K562 (cell line): ENCODE data around the gene ST8SIA4. TPM values are rescaled to one million over a fixed set of nuclear protein-coding genes. Genes with fewer than 3 reads are reported as not detected.

Experiments
- ATAC-seq: fragments of 200-7000 bp; cut with Tn5 transposase; 3 replicates; pipeline ENCODE4 v1.9.1; 2020; ENCODE audit warnings: moderate library complexity
- BruUV-seq: library from RNA; stranded (reverse); fragments of 400-500 nt; replicated peaks from 2 replicates; lab custom pipeline; 2021; lab: Mats Ljungman, UMichigan
- CTCF ChIA-PET: fragments of 300-600 bp; formaldehyde crosslinking; extraction: SDS; loops from one replicate; lab custom pipeline; 2021; ENCODE audit warnings: low intra/inter-chr PET ratio; lab: Yijun Ruan, JAX
- POLR2A ChIA-PET: fragments of 300-600, 350-650 bp; sonication (Branson Sonifier 250); formaldehyde crosslinking; extraction: SDS; loops from one replicate; lab custom pipeline; 2021; ENCODE audit warnings: antibody characterized with exemption, inconsistent platforms; lab: Yijun Ruan, JAX
- DNase-seq, 4 experiments: peaks; one replicate each; pipeline versions ENCODE4 v3.0.0 to v3.0.0-alpha.2; 2011 to 2018; ENCODE audit warnings: low spot score in 3 of 4, mixed read lengths in 3 of 4; ENCODE audit errors: extremely low read depth in 1 of 4
- FAIRE-seq: peaks from 2 replicates; lab custom pipeline; 2011; peaks lifted over from hg19 to GRCh38; lab: Jason Lieb, UNC
- H2AFZ ChIP-seq: 2 replicates; pipeline ENCODE4 v1.6.0; 2011; ENCODE audit warnings: low read depth, low read length, control low read depth, inconsistent platforms
- H3K27ac ChIP-seq: fragments of 200-600 bp; 3 replicates; pipeline ENCODE4 v1.8.0; 2011; ENCODE audit warnings: low read depth, mild to moderate bottlenecking, control low read depth, inconsistent platforms, low read length, moderate library complexity, mixed read lengths; ENCODE audit errors: extremely low read depth
- H3K27me3 ChIP-seq, 2 experiments: fragments of 300-600 bp in 1 of 2; 2 replicates in 1 of 2; 3 replicates in 1 of 2; pipeline versions ENCODE4 v1.6.0 to v1.8.0; 2011; ENCODE audit warnings: inconsistent platforms in 2 of 2, low read length in 2 of 2, mild to moderate bottlenecking in 1 of 2, mixed read lengths in 1 of 2, moderate library complexity in 1 of 2; ENCODE audit not compliant: control insufficient read depth in 2 of 2, insufficient read depth in 2 of 2
- H3K36me3 ChIP-seq: fragments of 300-600 bp; 3 replicates; pipeline ENCODE4 v1.8.0; 2011; ENCODE audit warnings: mild to moderate bottlenecking, low read length, inconsistent platforms; ENCODE audit not compliant: control insufficient read depth, insufficient read depth
- H3K4me1 ChIP-seq, 2 experiments: fragments of 200-600 bp in 1 of 2; replicated peaks in 1 of 2; 2 replicates in 1 of 2; 3 replicates in 1 of 2; pipeline versions ENCODE4 v1.5.1 to v1.8.0; 2011; ENCODE audit warnings: inconsistent platforms in 2 of 2, low read length in 2 of 2, mild to moderate bottlenecking in 1 of 2, mixed read lengths in 1 of 2, moderate library complexity in 1 of 2; ENCODE audit not compliant: control insufficient read depth in 2 of 2, insufficient read depth in 2 of 2
- H3K4me2 ChIP-seq: 2 replicates; pipeline ENCODE4 v1.6.1; 2011; ENCODE audit warnings: low read length, control low read depth, inconsistent platforms, mixed read lengths; ENCODE audit not compliant: insufficient read depth
- H3K4me3 ChIP-seq: fragments of 200-600 bp; sonication (generic), shearing (Covaris generic); 2 replicates; pipeline ENCODE4 v1.5.1; 2016; ENCODE audit warnings: control low read depth, inconsistent platforms
- H3K79me2 ChIP-seq: fragments of 200-600 bp; 3 replicates; pipeline ENCODE4 v1.8.0; 2011; ENCODE audit warnings: low read length, inconsistent platforms; ENCODE audit not compliant: control insufficient read depth, insufficient read depth
- H3K9ac ChIP-seq, 2 experiments: 2 replicates each; pipeline versions ENCODE4 v1.6.0 to v1.6.1; 2011; ENCODE audit warnings: low read depth in 2 of 2, low read length in 2 of 2, control low read depth in 1 of 2, inconsistent platforms in 1 of 2, mild to moderate bottlenecking in 1 of 2, mixed read lengths in 1 of 2; ENCODE audit not compliant: insufficient read depth in 1 of 2
- H3K9me1 ChIP-seq: one replicate; pipeline ENCODE4 v1.6.0; 2011; ENCODE audit warnings: inconsistent platforms, mild to moderate bottlenecking, low read length, moderate library complexity; ENCODE audit not compliant: control insufficient read depth, insufficient read depth
- H3K9me3 ChIP-seq: replicated peaks from 2 replicates; pipeline ENCODE4 v1.5.1; 2011; ENCODE audit warnings: low read depth, low read length, inconsistent platforms; ENCODE audit not compliant: control insufficient read depth, insufficient read depth
- H4K20me1 ChIP-seq: replicated peaks from 2 replicates; pipeline ENCODE4 v1.6.1; 2011; ENCODE audit warnings: low read length, inconsistent platforms, mixed read lengths; ENCODE audit not compliant: control insufficient read depth, insufficient read depth
- BDP1 ChIP-seq: IDR thresholded peaks from 3 replicates; pipeline ENCODE4 v1.6.1; 2011; ENCODE audit not compliant: insufficient read length, insufficient read depth
- CEBPB ChIP-seq: fragments of 450-650 bp; IDR thresholded peaks from 2 replicates; pipeline ENCODE4 v1.6.1; 2016; ENCODE audit warnings: missing genetic modification characterization, missing compliant biosample characterization
- E2F5 ChIP-seq: sonication (generic); formaldehyde crosslinking; IDR thresholded peaks from 2 replicates; pipeline ENCODE4 v1.8.0; 2022; ENCODE audit warnings: mild to moderate bottlenecking, missing genetic modification reagents
- MCM7 ChIP-seq, 2 experiments: fragments of 450-650 bp; IDR thresholded peaks; 2 replicates each; pipeline ENCODE4 v1.6.1; 2016 to 2018
- PATZ1 ChIP-seq: fragments of 250-450 bp; sonication (Bioruptor Pico); IDR thresholded peaks from 2 replicates; pipeline ENCODE4 v1.5.0; 2020; ENCODE audit warnings: mild to moderate bottlenecking, borderline replicate concordance
- PRPF4 ChIP-seq: fragments of 200-400 bp; formaldehyde crosslinking; IDR thresholded peaks from one replicate; pipeline ENCODE4 v1.6.1; 2017; ENCODE audit warnings: low read length, low read depth, mild to moderate bottlenecking; ENCODE audit not compliant: insufficient read depth, poor library complexity, severe bottlenecking
- ZNF174 ChIP-seq: fragments of 250-450 bp; sonication (Bioruptor Pico); IDR thresholded peaks from 2 replicates; pipeline ENCODE4 v1.4.0; 2020; ENCODE audit warnings: mild to moderate bottlenecking
- ZNF57 ChIP-seq: fragments of 450-650 bp; formaldehyde crosslinking; IDR thresholded peaks from 2 replicates; pipeline ENCODE4 v1.4.0; 2020; ENCODE audit warnings: mild to moderate bottlenecking, moderate library complexity
- WGBS: fragments of 100-300 bp; shearing (Covaris generic); methylation state at CpG from one replicate; pipeline ENCODE4 v1.1.6; 2016; ENCODE audit warnings: low coverage, mixed read lengths; ENCODE audit not compliant: insufficient coverage; ENCODE audit errors: missing lambda C conversion rate; 5-methylcytosine and 5-hydroxymethylcytosine counted together
- in situ Hi-C: fragments of 300-500 bp; cut with MboI; formaldehyde crosslinking; loops from 4 replicates; pipeline ENCODE4 v1.15.0; 2018; ENCODE audit warnings: inconsistent platforms, mixed read lengths
- intact Hi-C: fragments of 100-400 bp; cut with micrococcal nuclease; formaldehyde crosslinking; loops from 2 replicates; pipeline ENCODE4 v1.14.2; 2022
- polyA plus RNA-seq, 8 experiments: library from polyadenylated mRNA; depleted of rRNA in 4 of 8; stranded (reverse) in 5 of 8; unstranded in 3 of 8; fragments of >200 nt; fragmentation: Nextera tagmentation in 2 of 8; fragmentation: Illumina TruSeq in 1 of 8; extraction: Ambion mirVana in 2 of 8; extraction: Trizol in 1 of 8; gene quantifications; 2 replicates each; pipeline versions ENCODE4 v1.2.1 to v1.2.3, GENCODE V29; 2011 to 2014; ENCODE audit warnings: inconsistent platforms in 1 of 8, missing spikeins in 1 of 8
- total RNA-seq, 7 experiments: library from RNA; depleted of rRNA in 6 of 7; stranded (reverse); fragments of >200 nt in 6 of 7; fragmentation: Illumina TruSeq in 2 of 7; extraction: Trizol in 2 of 7; gene quantifications; 2 replicates each; pipeline versions ENCODE4 v1.2.1 to v1.2.3, GENCODE V29; 2011 to 2021; ENCODE audit warnings: low replicate concordance in 1 of 7

Gene ST8SIA4
- total and polyA plus RNA-seq, 9 of the 15 experiments (the other 6 are each of a cell fraction or from before 2014, with no cell fraction given), result 0.22 to 2.0 (median 0.54) TPM

GRCh38 chr5:100780376-100780870 is 122.7 kb downstream of the ST8SIA4 start:
- FAIRE-seq, result no peak
- no TSS peak for BruUV-seq
- DNase-seq, result no peak
- H3K4me3 ChIP-seq, result no peak overlapping the region
- ATAC-seq, result no peak
- H3K9me3 ChIP-seq, result no peaks in the 10 kb centered on the region
- H3K4me1 ChIP-seq, result no peaks in the 10 kb centered on the region
- H3K9me1 ChIP-seq, result no peaks in the 10 kb centered on the region
- 12% methylated on average over 4 of the region's 4 CpGs for WGBS
- no peak overlapping the region for H3K27ac ChIP-seq
- H3K4me2 ChIP-seq, result no peak overlapping the region
- H2AFZ ChIP-seq, result no peak overlapping the region
- intact Hi-C loops (no loop called here), in situ Hi-C loops (no loop called here)
- H3K27me3 ChIP-seq, result no peaks in the 10 kb centered on the region
- no peaks in the 10 kb centered on the region for H4K20me1 ChIP-seq
- CTCF ChIA-PET, result no interaction called here
- no peak overlapping the region for H3K9ac ChIP-seq
- POLR2A ChIA-PET, result no interaction called here
- no peak for TF ChIP-seq MCM7 (IDR thresholded peaks at IDR 0.05)
- TF ChIP-seq, all 486 proteins: peak for 0
- Histone ChIP-seq H3K36me3 (no peaks in the 10 kb centered on the region), H3K79me2 (no peaks in the 10 kb centered on the region)

- Histone ChIP-seq H3K36me3 (no peaks in the 10 kb centered on the region), H3K9me3 (no peaks in the 10 kb centered on the region)
- FAIRE-seq, result no peak
- peak; percentile 59 for TF ChIP-seq CEBPB (tag)
- TF ChIP-seq BDP1, result no peak
- TF ChIP-seq E2F5, result no peak
- TF ChIP-seq ZNF57, result no peak
- no peak for TF ChIP-seq PATZ1 (CRISPR knock-in tag)
- TF ChIP-seq PRPF4, result no peak
- TF ChIP-seq ZNF174 (CRISPR knock-in tag), result no peak
- TF ChIP-seq, all 486 proteins: peak for 1
- Histone ChIP-seq H4K20me1 (no peaks in the 10 kb centered on the region), H3K9me1 (no peaks in the 10 kb centered on the region), H2AFZ (no peak overlapping the region), H3K27ac (no peak overlapping the region), H3K4me2 (no peak overlapping the region), H3K9ac (no peak overlapping the region), H3K4me3 (no peak overlapping the region), H3K79me2 (no peaks in the 10 kb centered on the region), H3K27me3 (no peaks in the 10 kb centered on the region), H3K4me1 (no peaks in the 10 kb centered on the region)
- intact Hi-C loops, result loop anchor here (10.0 kb wide), 1 partner anchor 155 kb away; no protein-coding TSS in a partner anchor
- in situ Hi-C loops, result no loop called here
- ChIA-PET CTCF (no interaction called here), POLR2A (no interaction called here)
- DNase-seq (no peak), ATAC-seq (no peak)
- BruUV-seq, result no TSS peak
- 10% methylated on average over 7 of the region's 7 CpGs for whole genome bisulfite sequencing
Observed at GRCh38 chr5:100779669-100780375, 123.3 kb downstream of the ST8SIA4 start.
